Tibial artery (tissue), 4 donors: ENCODE data around the gene USP24.
A peak's percentile ranks its signal among the peaks of the same experiment; 100 is the strongest.

Source experiments
- DNase-seq, 2 donors: peaks; one replicate each; pipeline ENCODE4 v3.0.0-alpha.2; 2019
- H3K27ac ChIP-seq, 2 donors: fragments of 200-600 bp; sonication (generic) in 1 of 2; 1 replicate in 1 of 2; 2 replicates in 1 of 2; pipeline ENCODE4 v1.5.1; 2018 to 2019; ENCODE audit warnings: mild to moderate bottlenecking in 1 of 2
- H3K27me3 ChIP-seq, 2 donors: fragments of 200-600 bp; sonication (generic) in 1 of 2; one replicate each; pipeline versions ENCODE4 v1.5.1 to v1.6.0; 2016 to 2019
- H3K36me3 ChIP-seq, 3 donors: fragments of 200-600 bp; sonication (generic) in 2 of 3; one replicate each; pipeline ENCODE4 v1.5.1; 2016 to 2019; ENCODE audit warnings: mild to moderate bottlenecking in 2 of 3
- H3K4me1 ChIP-seq, 4 donors: fragments of 200-600 bp; sonication (generic) in 2 of 4; 1 replicate in 3 of 4; 2 replicates in 1 of 4; pipeline ENCODE4 v1.5.1; 2016 to 2019
- H3K4me3 ChIP-seq, 2 donors: fragments of 200-600 bp; sonication (generic) in 1 of 2; 1 replicate in 1 of 2; 2 replicates in 1 of 2; pipeline ENCODE4 v1.5.1; 2018 to 2019; ENCODE audit warnings: mild to moderate bottlenecking in 2 of 2
- H3K9me3 ChIP-seq, 3 donors: fragments of 200-600 bp; sonication (generic) in 1 of 3; one replicate each; pipeline ENCODE4 v1.5.1; 2016 to 2019
- CTCF ChIP-seq, 2 experiments: fragments of 200-600 bp in 1 of 2; fragments of 450-650 bp in 1 of 2; IDR thresholded peaks; one replicate each; pipeline ENCODE4 v1.5.1; 2017 to 2019; ENCODE audit warnings: antibody characterized with exemption in 2 of 2, mild to moderate bottlenecking in 1 of 2, moderate library complexity in 1 of 2
- intact Hi-C: fragments of 100-400 bp; cut with DNase I; formaldehyde crosslinking; loops from one replicate; pipeline ENCODE4 v1.15.0; 2023; ENCODE audit warnings: low total_unique reads

Gene USP24

GRCh38 chr1:55051621-55052020, 163.5 kb downstream of the USP24 start:
- Histone ChIP-seq H3K9me3 (no peaks in the 10 kb centered on the region), H3K27ac (no peak overlapping the region), H3K4me1 (no peaks in the 10 kb centered on the region), H3K36me3 (no peaks in the 10 kb centered on the region), H3K4me3 (no peak overlapping the region), H3K27me3 (no peaks in the 10 kb centered on the region)
- TF ChIP-seq CTCF (IDR thresholded peaks at IDR 0.05): no peak
- DNase-seq: no peak
- intact Hi-C loops: no loop called here

- intact Hi-C loops: no loop called here
- Histone ChIP-seq H3K4me1 (no peaks in the 10 kb centered on the region), H3K4me3 (no peak overlapping the region), H3K9me3 (no peaks in the 10 kb centered on the region), H3K27ac (no peak overlapping the region), H3K27me3 (no peaks in the 10 kb centered on the region), H3K36me3 (no peaks in the 10 kb centered on the region)
- peak in 1 of 2 donors; percentile 48 for DNase-seq
- no peak for TF ChIP-seq CTCF (IDR thresholded peaks at IDR 0.05)
These were observed 164.0 kb downstream of the USP24 start for GRCh38 chr1:55051169-55051568.

GRCh38 chr1:55050283-55050682, 164.9 kb downstream of the USP24 start:
- Histone ChIP-seq H3K9me3 (no peaks in the 10 kb centered on the region), H3K27me3 (no peaks in the 10 kb centered on the region), H3K36me3 (no peaks in the 10 kb centered on the region), H3K4me3 (no peak overlapping the region), H3K27ac (no peak overlapping the region), H3K4me1 (no peaks in the 10 kb centered on the region)
- intact Hi-C loops: no loop called here
- peak in 1 of 2 donors; percentile 49 for DNase-seq
- no peak for TF ChIP-seq CTCF (IDR thresholded peaks at IDR 0.05)

GRCh38 chr1:55049914-55050278, 165.3 kb downstream of the USP24 start:
- no peak overlapping the region for H3K27ac ChIP-seq
- H3K27me3 ChIP-seq: no peaks in the 10 kb centered on the region
- H3K4me1 ChIP-seq: no peaks in the 10 kb centered on the region
- intact Hi-C loops: no loop called here
- H3K9me3 ChIP-seq: no peaks in the 10 kb centered on the region
- no peak overlapping the region for H3K4me3 ChIP-seq
- DNase-seq: peak in 1 of 2 donors; percentile 48
- no peak for TF ChIP-seq CTCF (IDR thresholded peaks at IDR 0.05)
- no peaks in the 10 kb centered on the region for H3K36me3 ChIP-seq

GRCh38 chr1:55049271-55049913, 165.8 kb downstream of the USP24 start:
- intact Hi-C loops: no loop called here
- no peaks in the 10 kb centered on the region for H3K4me1 ChIP-seq
- peak in 1 of 2 donors; percentile 51 for DNase-seq
- H3K27ac ChIP-seq: no peak overlapping the region
- no peak overlapping the region for H3K4me3 ChIP-seq
- no peak for TF ChIP-seq CTCF (IDR thresholded peaks at IDR 0.05)
- H3K9me3 ChIP-seq: no peaks in the 10 kb centered on the region
- H3K36me3 ChIP-seq: no peaks in the 10 kb centered on the region
- no peaks in the 10 kb centered on the region for H3K27me3 ChIP-seq
